ENCODE results near the gene KRT86.
"Not testable (repeated sequence)": the region's sequence is repeated elsewhere in the genome, so short reads cannot be mapped to it uniquely, and the experiment has no call there.

Gene KRT86

DNA sequence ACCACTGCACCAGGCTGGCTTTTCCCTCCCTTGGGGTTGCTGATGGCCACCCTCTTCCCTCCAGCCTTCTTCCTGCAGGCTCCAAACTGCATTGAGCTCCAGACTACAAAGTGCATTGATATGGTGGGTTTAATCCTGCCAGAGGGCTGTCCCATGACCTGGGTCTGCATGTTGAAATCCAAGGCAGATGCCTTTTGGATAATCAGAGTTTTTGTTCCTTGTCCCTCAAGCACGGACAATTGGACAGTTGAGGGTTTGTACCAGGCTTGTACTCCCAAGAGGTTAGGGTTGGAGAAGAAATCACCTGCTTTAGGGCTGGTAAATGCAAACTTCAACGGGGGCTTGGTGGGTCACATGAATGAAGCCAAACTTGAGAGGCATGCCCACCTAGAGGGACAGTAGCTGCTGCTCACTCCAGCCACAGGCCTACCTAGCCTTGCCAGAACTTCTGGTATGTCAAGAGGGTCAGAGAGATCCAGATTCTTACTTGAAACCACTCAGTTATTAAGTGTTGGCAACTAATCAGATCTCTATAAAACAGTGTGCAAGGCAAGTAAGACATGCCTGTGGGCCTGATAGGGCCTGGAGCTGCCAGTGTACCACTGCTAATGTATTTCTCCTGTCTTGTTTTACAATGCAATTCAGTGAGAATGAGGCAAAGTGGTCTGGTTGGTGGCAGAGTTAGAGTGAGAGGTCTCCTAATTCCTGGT lies 68.5 kb downstream of the KRT86 start:
- DNase-seq = no peak

DNA sequence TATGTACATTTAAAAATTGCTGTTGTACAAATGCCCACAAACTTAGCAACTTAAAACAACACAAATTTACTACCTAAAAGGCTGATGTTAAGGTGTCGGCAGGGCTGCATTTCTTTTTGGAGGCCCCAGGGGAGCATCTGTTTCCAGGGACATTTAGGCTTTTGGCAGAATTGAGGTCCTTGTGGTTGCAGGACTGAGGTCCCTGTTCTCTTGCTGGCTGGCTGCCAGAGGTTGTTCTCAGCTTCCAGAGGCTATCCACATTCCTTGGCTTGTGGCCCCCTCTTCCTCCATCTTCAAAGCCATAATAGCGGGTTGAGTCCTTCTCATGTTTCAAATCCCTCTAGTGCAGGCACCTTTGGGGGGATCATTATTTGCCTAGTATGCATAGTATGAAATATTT lies 69.1 kb downstream of the KRT86 start:
- no peak for DNase-seq

DNA sequence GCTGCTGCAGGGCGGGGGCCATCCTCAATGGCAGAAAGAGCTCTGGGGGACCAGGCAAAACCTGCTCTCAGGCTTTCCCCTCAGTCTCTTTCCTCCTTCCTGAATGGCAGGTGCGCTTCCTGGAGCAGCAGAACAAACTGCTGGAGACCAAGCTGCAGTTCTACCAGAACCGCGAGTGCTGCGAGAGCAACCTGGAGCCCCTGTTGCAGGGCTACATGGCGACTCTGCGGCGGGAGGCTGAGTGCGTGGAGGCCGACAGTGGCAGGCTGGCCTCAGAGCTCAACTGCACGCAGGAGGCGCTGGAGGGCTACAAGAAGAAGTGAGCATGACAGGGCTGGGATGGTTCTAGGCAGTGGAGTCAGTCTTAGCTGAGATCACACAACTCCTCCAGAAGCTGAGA lies 69.7 kb downstream of the KRT86 start:
- no peak for DNase-seq

DNA sequence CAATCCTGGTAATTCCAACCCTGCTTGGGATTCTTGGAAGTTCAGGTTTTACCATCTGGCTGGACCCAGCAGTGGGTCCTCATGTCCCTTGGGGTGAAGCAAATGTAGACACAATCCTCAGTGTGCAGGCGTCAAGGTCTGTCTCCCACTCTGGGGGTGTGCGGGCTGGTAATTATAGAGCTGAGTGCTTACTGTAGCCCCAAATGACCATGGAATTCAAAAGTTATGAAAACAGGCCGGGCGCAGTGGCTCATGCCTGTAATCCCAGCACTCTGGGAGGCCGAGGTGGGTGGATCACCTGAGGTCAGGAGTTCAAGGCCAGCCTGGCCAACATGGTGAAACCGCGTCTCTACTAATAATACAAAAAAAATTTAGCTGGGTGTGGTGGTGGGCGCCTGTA lies 70.6 kb downstream of the KRT86 start:
- DNase-seq = not testable (repeated sequence)

DNA sequence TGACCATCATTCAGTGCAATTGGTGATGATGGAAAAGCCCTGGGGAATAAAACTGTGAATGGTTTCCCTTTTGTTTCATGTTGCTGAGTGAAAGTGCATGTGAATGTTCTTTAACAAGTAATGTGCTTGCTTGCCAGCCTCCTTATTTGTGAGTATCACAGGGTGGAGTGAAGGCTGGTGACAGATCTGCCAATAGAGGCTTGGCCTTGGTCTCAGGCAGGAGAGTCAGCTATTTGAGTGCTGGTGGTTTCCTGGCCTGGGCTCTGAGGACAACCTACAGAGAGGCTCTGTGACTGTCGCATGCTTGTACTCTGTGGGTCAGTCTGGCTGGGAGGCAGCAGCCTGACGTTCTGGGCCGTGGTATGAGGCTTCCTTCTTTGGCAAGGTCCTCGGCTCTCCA lies 72.1 kb downstream of the KRT86 start:
- no peak for DNase-seq

DNA sequence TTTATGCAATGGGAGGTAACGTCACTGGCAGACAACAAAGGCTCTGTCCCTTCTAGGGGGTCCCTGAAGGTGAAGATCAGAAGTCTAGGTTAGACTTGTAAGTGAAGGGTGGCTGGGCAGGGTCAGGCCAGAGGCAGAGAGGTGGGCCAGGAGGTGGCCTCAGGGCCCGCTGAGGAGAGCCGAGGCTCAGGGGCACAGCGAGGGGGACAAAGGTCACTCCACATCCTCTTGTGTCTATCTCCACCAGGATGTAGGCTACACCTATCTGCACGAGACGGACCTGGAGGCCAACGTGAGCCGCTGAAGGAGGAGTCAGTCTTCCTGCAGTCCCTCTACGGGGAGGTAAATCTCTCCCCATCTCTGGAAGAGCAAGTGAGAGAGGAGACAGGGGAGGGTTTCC lies 72.6 kb downstream of the KRT86 start:
- DNase-seq = no peak

DNA sequence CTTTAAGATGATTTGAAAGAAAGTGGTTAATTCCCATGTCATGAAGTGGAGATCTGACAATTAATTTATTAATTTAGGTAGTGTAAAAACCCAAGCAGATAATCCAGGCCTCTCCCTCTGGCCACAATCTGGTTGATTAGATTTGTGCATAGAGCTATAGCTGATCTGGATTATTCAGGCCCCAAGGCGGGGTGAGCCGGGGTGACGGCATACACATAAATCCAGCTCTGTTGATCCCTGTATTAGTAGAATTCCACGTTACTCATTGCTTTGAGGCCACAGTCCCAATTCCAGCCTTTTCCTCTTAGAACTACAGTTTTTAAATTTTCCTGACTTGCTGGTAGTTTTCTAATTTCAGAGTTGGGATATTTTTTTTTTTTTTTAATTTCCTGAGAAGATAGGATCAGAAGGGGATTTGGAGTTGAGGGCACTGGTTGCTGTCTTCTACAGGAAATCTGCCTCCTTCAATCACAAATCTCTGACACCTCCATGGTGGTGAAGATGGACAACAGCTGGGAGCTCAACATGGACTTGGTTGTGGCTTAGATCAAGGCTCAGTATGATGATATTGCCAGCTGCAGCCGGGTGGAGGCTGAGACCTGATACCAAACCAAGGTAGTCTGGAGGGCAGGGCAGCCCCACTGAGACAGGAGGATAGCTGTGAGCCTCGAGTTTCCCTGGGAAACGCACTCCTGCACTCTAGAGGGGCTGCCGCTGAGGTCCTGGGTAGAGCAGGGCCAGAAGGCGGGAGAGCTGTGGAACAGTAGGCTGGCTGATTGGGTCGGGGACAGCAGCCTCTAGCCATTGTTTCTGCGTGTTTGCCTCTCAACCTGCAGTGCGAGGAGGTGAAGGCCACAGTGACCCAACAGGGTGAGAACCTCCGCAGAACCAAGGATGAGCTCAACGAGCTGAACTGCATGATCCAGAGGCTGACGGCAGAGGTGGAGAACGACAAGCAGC lies 73.4 kb downstream of the KRT86 start:
- no peak for DNase-seq

DNA sequence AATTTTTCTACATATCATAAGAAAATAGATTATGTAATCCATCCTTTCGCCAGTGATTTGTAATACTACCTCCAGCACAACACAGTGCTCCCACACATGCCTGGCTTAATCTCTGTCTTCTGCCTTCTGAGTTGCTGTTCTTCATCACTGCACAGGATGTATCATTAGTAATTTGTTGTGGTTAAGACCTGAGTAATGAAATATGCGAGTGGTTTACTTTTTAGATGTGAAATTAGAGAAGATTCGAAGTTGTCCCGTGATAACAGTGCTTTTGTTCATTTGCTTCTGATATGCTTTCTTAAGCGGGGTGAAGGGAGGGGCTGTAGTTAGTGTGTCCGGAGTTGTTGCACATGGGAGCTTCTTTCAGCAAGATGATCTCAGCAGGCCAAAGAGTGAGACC lies 74.8 kb downstream of the KRT86 start:
- no peak for DNase-seq

DNA sequence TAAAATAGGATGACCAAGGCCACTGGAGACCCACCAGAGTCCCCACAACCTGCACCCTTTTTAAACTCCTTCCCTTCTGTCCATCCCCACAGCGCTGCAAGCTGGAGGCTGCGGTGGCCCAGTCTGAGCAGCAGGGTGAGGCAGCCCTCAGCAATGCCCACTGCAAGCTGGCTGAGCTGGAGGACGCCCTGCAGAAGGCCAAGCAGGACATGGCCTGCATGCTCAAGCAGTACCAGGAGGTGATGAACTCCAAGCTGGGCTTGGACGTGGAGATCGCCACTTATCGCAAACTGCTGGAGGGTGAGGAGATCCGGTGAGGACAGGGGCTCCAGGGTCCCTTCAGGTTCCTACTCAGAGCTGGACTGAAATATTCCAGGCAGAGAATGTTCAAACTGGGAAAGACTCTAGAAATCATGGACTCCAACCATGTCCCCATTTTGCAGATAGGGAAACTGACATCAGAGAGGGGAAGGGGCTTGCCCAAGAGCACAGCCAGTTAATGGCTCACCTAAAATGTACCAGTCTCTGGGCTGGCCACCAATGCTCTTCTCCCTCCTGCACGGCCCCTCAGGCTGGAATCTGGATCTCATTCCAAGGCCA lies 75.7 kb downstream of the KRT86 start:
- DNase-seq = no peak

DNA sequence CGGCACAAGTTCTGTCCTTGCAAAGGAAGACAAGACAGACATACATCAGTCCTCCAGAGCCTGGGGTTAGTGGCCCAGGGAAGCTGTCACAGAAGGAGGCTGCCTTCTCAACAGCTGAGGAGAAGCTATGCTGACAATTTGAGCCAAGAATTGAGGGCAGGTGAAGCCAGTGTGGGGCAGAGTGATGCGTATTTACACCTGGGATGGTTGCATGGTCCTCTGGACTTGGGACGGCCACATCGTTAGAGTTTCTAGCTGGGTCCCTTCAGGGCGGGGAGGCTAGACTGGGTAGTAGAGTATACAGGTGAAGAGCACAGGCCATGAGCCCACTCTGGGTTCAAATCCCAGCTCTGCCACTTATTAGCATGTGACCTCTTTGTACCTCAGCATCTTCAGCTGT lies 76.3 kb downstream of the KRT86 start:
- DNase-seq = no peak

DNA sequence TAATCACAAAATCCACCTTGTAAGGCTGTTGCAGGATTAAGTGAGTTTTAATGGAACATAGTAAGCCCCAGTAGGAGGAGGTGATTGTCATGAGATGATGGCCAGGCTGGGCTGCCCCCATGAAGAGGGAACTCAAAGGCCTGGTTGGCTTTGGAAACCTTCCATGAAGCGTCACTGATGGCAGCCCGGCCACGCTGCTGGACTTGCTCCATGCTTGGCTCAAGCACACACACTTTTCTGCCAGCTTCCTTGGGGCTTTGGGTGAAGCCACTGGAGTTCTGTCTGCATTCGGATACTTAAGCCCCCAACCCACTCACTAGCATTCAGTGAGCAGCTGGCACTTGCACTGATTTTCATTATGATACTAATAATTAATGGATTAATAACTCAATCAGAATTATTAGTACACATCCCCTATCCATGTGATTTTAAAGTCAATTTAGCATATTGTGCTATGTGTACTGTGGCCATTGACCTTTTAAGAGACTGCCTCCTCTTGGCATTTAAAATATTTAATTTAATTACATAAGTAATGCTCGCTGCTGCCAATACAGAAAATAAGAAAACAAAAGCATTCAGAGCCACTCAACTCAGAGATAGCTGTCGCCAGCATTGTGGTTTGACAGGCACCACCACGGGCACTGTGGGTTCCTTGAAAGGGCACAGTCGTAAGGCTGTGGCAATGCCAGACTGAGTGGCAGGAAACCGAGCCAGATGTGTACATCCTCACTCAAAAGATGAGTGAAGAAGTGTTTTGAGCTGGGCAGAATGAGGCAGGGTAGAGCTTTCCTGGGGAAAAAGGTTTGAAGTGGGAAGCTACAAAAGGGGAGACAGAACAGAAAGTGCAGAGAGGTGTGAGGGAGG lies 77.0 kb downstream of the KRT86 start:
- DNase-seq = peak in 2 of 4 experiments; percentile 46 to 52

DNA sequence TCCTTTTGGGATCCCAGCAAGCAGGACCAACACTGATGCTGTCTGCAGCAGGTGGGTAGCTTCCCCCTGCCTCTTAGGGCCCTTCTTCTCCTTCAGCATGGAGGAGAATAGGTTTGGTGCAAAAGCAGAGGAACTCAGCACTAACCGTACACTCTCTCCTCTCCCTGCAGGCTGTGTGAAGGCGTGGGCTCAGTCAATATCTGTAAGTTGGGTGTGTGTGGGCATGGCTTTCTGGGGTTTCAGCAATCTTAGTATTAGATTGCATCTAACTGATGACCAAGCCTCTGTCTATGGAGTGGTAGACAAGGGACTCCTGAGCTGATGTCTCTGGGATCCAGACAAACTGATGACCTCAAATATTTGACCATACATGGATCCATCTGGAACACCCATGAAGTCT lies 78.5 kb downstream of the KRT86 start:
- DNase-seq = no peak

DNA sequence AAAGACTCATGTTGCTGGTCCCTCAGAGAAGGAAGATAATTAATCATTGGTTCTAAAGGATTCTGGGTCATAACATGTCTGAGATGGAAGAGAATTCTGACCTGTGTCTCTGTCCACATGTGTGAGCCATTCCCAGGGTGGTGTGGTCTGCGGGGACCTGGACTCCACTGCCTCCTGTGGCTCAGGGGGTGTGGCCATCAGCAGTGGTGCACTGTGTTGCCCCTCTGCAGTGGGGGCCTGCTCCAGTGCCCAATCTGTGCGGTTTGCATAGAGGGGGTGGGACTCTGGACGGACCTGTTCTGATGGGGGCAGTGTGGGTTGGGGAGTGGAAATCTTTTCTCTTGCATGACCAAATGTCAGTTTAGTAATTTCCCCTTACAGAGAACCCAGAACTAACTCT lies 79.3 kb downstream of the KRT86 start:
- DNase-seq = no peak

DNA sequence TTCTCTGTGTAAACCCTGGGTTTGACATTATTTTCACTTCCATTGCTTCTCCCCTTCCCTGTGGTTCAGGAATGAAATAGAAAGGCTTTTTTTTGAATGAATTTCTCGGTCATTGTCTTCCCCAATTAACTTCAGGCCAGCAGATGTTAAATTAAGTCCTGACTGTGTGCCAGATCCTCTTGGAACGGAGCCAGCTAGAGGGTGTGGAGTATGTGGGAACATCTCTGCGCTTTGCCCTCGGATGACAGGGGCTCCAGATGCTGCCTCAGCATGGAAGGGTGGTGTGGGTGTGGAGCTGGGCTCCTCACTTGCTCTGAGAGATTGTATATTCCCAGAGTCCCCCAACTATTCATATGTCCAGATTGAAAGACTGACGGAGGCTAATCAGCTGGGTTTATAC lies 79.8 kb downstream of the KRT86 start:
- no peak for DNase-seq

DNA sequence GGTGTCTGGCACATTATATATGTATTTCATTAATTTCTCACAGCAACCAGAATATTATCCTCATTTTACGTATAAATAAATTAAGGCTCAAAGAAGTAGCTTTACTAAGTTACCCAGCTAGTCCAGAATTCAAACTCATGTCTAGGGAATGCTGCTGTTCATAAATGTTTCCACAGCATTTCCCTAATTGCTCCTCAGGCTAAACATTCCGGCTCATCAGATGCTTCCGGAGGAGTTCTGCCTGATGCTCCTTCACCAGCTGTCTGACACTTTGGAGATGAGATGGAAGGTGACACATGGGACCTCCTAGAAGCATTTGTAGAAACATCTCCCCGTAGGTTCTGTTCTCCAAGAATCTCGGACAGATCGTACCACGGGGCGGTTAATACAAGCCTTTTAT lies 80.7 kb downstream of the KRT86 start:
- DNase-seq = no peak

DNA sequence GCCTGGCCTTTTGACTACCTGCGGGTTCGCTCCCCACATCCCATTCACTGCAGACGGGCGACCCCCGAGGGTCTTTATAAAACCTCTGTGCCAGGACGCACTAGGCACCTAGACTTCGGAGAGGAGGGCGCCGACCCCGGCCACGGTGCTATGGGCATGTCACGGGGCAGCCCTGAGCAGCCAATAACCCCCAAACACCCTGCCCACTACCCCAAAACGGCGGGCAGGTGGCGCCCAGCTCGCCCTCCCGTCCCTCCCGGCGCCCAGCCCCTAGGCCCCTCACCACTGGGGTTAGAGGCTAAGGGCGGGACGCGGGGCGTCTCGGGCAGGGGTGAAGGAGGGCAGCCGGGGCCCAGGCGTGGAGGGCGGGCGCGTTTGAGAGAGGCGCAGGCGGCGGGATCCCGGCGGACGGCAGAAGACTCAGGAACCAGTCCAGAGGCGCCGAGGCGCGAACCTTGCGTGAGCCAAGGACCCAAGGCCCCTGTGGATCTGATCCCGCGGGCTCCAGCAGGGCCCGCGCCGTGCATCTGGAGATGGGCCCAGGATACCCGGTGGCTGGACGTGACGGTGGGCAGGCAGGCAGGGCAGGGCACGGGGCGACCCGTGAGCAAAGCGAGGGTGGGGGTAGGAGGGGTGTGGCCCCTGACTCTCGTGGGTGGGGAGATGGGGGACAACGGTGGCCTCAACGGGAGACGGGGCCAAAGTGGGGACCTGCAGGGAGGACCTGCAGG lies 81.8 kb downstream of the KRT86 start:
- no peak for DNase-seq

DNA sequence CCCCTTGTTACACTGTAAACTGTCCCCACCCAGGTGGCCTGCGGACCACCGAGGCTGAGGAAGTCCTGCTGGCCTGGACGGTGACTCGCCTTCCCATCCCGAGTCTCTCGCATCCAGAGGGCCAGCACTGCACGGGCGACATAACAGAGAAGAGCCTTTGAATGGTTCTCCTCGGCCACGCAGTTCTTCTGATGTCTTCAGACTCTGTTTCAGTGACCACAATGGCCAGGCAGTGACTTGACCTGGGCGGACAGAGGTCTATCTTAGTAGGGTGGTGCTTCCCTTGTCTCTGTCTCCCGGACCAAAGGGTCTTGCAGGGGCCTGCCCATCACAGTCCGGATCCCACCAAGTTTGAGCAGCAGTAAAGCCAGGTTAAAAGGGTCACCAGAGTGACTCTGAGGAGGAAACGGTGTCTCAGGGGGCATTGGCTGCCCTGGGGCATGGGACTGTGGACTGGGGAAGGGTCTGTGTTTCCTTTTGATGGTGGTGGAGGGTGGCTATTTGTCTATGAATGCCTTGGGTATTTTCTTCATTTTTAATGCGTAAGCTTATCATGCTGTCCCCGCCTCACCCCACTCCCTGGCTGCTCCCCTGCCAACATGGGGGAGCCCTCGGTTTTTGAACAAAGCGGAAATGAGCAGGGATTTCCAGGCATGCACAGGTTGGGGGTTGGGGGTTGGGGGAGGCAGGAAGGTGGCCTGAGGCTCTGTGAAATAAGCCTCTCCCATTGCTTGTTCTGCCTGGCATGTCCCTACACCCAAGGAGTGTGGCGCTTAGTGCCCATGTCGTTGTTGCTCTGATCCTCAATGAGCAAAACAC lies 82.5 kb downstream of the KRT86 start:
- DNase-seq = no peak

Measured in activated naive CD4-positive, alpha-beta T cell (primary cell).